DMS53 treated with DMSO at 0.1 percent for 48 hours (cell line): ENCODE measurements around the gene TNFRSF8.
"Not testable (repeated sequence)": the region's sequence is repeated elsewhere in the genome, so short reads cannot be mapped to it uniquely, and the experiment has no call there.

Experiments
- DNase-seq: peaks from one replicate; lab custom pipeline; 2025; ENCODE audit not compliant: unreplicated experiment; lab: John Stamatoyannopoulos, UW

Gene TNFRSF8

DNA sequence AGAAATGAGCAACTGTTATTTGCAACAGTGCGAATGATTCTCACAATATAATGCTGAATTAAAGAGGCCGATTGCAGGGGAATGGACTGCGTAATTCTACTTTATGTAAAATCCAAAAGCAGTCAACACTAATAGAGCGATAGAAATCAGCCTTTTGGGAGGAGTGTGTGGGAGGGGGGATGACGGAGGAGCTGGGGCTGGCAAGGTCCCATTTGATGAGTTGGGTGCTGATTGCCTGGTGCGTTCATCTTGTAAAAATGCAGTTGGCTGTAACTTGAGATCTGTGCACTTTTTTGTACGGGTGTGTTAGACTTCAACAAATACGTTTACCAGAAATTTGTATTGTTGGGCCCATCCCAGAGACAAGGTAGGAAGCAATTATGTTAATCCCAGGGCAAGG is 20.7 kb downstream of the TNFRSF8 start:
- DNase-seq, result no peak

DNA sequence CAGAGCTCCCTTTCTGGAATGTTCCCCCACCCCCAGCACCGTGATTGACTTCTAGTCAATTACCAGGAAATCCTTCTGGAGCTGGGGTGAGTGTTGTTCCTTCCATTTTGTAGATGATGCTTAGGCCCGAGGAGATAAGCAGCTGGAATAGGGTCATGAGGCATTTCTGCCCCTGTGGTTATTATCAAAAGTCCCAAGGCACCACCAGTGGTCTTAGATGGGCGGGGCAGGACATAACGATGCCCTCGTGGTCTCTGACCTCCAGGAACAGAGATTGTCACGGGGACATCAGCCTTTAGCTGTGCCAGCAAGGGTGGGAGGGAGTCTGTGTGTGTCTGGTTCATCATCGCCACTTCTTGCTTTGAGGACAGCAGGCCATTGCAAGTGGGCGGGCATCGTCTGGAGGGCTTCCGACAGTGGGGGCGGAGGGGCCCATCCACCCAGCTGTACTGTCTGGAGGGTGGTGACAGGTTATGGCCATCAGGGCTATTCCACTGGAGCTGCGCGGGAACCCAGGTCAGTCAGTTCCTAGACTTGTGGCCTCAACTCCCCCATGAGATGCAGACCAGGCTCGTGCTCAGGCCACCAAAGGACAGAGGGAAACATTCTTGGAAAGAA is 22.6 kb downstream of the TNFRSF8 start:
- no peak for DNase-seq

DNA sequence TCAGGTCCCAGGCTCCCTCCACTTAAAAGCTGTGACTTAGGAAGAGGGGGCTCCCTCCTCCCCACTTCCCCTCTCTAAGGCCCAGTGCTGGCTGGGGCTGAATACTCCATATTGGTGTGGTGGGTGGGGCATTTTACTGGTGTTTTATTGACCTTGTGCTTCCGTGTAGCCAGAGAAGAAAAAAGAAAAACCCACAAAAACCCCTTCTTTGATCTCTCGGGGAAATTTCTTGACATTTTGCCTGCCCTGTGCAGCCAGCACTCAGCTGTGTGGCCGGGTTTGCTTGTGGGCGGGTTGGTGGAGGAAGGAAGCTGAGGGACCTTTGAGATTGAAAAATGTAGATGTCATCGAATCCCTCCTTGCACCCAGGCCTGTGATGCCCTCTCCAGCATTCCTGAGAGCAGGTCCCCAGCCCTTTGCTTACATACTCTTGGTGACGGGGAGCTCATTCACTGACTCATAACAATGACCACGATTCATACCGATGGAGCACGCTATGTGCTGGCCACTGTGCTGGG is 24.8 kb downstream of the TNFRSF8 start:
- no peak for DNase-seq

DNA sequence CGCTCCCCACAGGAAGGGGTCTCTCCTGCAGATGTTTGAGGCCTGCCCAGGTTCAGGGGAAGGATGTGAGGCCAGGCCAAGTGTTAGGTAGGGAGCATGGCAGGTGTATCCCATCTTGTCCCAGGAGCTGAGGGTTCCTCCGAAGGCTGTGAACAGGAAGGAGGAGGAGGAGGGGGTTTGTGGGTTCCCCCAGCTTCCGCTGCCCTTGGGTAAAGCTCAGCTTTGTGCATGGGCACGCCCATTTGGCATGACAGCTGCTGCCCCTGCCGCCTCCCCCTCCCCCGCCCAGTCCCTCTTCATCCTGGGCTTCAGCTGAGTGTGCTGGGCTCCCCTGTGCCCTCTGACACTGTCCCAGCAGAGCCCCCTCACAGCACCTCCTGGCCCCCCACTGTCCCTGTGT is 25.5 kb downstream of the TNFRSF8 start:
- no peak for DNase-seq

DNA sequence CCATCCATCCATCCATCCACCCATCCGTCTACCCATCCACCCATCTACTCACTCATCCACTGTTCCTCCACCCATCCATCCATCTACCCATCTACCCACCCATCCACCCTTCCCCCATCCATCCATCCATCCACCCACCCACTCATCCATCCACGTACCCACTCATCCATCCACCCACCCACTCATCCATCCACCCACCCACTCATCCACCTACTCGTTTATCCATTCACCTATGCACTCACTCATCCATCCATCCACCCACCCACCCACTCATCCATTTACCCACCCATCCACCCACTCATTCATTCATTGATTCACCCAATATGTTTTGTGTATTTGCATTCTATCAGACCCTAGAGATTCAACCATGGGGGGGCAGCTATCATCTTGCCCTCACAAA is 27.2 kb downstream of the TNFRSF8 start:
- no peak for DNase-seq

DNA sequence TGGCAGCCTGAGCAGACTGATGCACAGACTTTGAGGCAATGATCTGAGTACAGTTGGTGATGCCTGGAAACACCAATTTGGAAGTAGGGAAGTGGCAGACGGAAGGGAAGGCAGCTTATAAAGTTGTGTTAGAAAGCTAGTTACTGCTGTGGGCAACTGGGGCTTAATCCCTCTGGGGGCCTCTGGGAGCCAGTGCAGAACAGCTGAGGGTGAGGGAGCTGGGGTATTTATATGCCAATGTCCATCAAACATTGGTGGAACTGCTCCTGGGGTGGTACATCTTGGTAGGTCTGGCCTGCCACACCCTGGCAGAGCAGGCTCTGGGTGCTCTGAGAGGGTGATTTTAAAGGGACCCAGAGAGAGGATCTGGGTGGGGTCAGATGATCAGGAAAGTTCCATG is 28.1 kb downstream of the TNFRSF8 start:
- no peak for DNase-seq

DNA sequence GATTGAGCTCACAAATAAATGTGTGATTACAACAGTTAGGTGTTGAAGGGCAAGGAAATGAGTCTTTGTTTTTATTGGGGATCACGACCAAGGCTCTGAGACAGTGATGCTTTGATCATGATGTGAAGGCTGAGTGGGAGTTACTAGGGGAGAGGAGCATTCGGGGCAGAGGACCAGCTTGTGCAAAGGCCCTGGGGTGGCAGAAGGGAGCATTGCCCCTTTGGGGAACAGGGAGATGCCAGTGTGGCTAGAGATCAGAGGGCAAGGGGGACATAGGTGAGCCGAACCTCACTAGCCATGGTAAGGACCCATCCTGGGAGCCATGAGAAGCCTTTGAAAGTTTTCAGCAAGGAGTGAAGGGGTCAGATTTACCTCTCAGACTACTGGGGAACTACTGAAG is 31.1 kb downstream of the TNFRSF8 start:
- DNase-seq, result no peak

DNA sequence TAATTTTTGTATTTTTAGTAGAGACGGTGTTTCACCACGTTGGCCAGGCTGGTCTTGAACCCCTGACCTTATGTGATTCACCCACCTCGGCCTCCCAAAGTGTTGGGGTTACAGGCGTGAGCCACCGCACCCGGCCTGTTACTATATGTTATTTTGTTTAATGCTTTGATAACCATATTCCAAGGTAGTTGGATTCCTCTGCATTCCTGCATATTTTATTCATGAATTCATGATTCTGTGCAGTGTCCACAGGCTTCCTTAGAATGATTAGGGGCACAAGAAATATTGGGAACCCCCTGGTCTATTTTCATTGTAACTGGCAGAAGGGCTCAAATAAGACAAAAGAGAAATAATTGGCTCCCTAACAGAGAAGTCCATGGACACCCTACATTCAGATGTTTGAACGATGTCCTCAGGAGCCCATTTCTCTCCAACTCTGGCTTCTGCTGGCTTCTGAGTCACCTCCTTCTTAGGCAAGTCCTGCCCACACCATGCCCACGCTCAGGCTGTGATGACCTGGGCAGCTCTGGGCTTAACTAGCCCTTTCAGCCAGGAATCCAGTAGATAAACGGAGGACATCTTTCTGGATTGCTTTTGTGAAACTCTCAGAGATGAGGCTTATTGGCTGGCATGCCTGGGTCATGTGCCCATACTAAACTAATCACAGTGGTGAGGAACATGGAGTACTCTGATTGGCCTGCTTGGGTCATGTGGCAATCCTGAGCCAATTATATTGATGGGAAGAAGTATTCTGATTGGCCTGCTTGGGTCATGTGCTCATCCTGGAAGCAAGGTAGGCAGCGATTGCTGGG is 32.6 kb downstream of the TNFRSF8 start:
- DNase-seq, result no peak

DNA sequence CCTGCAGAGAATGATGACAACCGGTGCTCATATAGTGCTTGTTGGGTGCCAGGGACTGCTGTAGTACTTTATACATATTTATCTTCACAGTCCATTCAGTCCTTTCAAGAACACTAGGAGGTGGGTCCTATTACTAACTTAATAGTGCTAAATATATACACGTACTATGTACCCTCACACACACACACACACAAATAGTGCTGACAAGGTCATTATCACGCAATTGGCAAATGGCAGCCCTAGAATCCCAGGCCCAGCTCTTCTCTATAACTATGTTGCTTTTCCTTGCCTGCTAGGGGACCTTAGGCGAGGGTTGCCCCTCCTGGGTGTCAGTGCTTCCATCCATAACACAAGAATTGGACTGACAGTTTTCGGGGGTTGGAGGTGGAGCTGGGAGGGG is 33.5 kb downstream of the TNFRSF8 start:
- DNase-seq, result no peak

DNA sequence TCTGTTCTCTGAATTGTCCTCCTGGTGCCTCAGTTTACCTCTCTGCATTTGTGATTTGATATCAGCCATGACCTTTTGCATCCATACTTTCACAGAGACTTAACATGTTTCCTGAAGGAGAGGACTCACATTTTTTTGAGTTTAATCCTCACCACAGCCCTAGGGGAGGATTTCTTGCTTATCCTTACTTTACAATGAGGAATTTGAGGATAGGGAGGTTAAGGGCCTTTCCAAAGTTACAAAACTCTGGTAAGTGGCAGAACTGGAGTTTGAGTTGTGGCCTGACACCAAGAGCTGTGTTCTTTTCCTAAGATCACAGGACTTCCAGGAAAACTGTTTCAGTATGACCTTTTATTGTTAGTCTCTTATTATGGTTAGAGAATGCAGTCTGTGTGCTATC is 34.2 kb downstream of the TNFRSF8 start:
- DNase-seq, result no peak

DNA sequence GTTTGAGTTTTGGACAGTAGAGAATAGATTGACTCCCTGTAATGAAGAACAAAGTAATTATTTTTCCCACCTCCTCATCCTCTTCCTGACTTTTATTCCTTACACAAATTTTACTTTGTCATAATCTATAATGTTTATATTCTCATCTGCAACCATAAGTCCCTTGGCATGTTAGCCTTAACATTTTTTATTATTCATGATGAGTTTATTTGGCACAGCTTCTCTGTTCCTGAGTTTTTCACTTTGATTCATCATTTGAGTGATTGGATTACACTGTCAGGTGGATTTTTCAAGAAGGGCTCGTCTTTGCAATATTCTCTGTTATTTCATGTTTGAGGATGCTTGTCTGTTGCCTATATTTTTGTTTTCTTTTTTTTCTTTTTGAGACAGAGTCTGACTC is 35.7 kb downstream of the TNFRSF8 start:
- no peak for DNase-seq

DNA sequence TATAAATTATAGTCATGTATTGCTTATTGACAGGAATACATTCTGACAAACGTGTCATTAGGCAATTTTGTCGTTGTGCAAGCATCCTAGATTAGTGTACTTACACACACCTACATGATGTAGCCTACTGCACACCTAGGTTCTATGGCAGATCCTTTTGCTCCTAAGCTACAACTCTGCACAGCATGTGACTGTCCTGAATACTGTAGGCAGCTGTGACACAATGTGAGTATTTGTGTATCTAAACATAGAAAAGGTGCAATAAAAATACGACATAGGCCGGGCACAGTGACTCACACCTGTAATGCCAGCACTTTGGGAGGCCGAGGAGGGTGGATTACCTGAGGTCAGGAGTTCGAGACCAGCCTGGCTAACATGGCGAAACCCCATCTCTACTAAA is 36.5 kb downstream of the TNFRSF8 start:
- DNase-seq, result no peak

DNA sequence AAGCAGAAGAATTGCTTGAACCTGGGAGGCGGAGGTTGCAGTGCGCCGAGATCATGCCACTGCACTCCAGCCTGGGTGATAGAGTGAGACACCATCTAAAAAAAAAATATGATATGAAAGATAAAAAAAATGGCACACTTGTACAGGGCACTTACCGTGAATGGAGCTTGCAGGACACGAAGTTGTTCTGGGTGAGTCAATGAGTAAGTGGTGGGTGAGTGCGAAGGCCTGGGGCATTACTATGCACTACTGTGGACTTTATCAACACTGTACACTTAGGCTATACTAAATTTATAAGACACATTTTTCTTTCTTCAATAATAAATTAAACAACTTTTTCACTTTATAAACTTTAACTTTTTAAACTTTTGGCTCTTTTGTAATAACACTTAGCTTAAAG is 37.0 kb downstream of the TNFRSF8 start:
- no peak for DNase-seq

DNA sequence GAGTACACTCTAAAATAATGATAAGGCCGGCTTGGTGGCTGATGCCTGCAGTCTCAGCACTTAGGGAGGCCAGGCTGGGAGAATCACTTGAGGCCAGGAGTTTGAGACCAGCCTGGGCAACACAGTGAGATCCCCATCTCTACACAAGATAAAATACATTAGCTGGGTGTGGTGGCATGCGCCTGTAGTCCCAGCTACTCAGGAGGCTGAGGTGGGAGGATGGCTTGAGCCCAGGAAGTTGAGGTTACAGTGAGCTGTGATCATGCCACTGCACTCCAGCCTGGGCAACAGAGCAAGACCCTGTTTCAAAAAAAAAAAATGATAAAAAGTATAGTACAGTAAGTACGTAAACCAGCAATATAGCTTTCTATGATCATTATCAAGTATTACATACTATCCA is 38.0 kb downstream of the TNFRSF8 start:
- DNase-seq, result not testable (repeated sequence)

DNA sequence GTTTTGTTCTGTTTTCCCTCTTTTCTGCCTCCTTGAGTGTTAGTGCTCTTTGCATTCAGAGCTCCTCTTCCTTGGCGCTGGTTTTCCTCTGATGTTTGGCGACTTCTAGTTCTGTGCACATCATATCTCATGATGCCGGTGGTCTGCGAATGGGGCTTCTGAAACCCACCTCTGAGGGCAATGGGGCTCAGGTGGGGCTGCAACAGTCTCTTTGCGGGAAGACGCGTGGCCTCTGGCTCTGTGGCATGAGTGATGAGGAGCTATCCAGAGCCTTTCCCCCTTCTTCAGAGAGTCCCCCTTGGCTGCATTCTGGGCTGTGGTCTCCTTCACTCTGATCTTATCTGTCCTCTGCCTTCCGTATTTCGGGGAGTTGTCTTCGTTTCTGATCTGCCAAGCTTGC is 39.0 kb downstream of the TNFRSF8 start:
- no peak for DNase-seq

DNA sequence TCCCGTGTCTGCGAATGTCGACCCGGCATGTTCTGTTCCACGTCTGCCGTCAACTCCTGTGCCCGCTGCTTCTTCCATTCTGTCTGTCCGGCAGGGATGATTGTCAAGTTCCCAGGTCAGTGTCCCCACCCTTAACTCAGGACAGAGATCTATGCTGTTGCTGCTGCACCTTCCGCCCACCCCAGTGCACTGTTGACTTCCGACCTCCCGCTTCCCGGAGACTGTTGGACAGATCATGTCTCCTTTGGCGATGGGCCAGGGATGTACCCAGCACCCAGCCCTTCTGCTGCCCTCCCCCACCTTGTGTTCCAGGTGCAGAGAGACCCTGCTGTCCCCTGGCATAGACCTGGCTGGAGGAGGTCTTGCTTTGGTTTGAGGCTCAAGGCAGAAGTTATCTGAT is 41.3 kb downstream of the TNFRSF8 start:
- DNase-seq, result no peak

DNA sequence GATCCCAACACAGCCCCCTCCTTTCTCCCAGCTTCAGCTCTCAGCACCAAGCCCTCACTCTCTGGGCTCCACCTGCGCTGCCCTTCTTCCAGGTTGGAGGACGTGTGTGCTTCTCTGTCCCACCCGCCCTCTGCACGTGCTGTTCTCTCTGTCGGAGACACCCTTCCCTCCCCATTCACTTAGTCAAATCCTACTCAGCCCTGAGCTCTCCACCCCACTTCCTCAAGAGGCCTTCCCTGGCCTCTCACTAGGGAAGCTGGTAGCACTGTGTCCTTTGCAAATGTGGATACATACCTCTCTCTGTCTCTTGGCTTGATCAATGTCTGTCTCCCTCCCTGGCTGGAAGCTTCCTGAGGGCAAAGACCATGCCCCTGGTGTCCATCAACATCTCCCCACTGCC is 43.0 kb downstream of the TNFRSF8 start:
- DNase-seq, result no peak

DNA sequence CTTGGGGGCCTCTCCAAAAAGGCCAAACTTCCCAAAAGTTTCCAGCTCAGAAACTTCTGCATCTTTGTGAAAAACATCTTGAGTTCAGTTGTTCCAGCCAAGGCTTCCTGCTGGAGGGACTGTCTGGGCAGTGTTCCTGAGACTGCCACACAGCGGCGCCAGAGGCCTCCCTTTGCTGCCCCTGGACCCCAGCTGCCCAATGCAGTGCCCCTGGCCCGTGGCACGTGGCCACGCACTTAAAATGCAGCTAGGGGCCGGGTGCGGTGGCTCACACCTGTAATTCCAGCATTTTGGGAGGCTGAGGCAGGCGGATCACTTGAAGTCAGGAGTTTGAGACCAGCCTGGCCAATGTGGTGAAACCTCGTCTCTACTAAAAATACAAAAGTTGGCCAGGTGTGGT is 43.8 kb downstream of the TNFRSF8 start:
- not testable (repeated sequence) for DNase-seq

DNA sequence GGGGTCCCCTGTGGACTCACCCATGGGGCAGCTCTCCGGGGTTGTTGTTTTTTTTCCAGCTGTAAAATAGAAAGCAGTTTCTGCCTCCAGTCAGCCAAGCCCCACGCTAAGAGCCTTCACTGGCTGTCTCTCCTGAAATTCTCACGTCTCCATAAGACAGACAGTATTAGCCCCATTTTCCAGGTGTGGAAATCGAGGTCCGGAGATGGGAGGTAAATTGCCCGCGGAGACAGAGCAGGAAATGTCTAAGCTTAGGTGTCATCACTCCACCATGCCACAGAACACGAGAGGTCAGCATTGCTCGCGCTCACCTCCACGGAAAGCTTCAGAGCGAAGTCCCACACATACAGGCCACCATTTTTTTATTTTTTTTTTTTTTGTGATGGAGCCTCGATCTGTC is 44.6 kb downstream of the TNFRSF8 start:
- no peak for DNase-seq

DNA sequence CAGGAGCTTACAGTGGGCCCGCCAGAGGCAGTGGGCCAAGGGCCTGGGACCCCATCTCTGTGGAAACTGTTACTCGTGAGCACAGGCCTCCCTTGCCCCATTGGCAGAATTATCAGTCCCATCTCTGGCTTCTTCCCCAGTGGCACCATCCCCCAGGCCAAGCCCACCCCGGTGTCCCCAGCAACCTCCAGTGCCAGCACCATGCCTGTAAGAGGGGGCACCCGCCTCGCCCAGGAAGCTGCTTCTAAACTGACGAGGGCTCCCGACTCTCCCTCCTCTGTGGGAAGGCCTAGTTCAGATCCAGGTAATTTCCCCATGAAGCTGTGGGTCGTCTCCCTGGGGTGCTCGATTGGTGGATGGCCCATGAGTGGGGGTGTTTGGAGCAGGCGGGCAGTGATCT is 46.8 kb downstream of the TNFRSF8 start:
- DNase-seq, result no peak

DNA sequence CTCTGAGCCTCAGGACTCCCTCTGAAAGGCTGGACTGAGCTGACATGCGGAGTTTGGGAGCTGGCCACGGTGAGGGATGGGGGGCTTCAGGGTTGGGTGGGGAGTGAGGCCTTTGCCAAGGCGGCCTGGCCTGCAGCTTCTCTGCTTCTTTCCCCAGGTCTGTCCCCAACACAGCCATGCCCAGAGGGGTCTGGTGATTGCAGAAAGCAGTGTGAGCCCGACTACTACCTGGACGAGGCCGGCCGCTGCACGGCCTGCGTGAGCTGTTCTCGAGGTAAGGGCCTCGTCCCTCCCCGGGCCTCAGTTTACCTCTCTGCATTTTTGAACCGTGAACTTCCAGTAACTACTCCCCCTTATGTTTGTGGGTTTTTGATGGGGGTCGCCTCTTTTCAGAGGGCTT is 48.6 kb downstream of the TNFRSF8 start:
- DNase-seq, result no peak

DNA sequence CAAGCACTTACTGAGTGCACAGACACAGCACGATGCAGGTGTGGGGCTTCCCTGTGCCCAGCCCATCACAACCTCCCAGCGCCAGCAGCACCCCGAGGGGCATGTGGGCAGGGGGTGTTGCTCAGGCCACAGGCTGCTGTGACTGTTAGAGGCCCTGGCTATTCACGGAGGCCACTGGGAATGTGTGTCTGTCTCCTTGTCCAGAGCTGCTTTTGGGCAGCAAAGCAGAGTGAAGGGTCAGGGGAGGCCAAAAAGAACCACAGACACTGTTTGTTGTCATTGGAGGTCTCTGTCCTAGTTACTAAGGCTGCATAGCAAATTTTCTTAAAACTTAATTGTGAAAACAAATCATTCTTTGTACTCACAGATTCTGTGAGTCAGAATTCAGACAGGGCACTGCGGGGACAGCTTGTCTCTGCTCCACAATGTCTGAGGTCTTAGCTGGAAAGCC is 49.6 kb downstream of the TNFRSF8 start:
- DNase-seq, result no peak
